ENCODE measurements around the gene WARS2.
"Not testable (repeated sequence)": the region's sequence is repeated elsewhere in the genome, so short reads cannot be mapped to it uniquely, and the experiment has no call there.

Gene WARS2

DNA sequence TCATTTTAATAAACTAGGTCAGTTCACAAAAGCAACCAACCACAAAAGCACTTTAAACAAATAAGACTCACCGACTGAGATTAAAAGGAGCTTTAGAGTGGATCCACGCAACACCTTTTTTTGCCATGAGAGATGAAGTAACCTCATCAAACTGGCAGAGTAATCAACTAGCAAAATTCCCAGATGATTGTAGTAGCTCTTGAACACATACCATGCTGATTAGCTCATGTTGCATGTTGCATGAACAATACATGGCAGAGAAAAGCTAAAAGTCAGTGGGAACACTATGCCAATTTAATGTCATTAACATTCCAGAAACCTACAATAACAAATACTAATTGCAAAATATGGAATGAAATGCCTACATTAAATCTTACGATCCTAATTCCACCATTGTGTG, 4.1 kb downstream of the WARS2 start:
- DNase-seq = no peak

DNA sequence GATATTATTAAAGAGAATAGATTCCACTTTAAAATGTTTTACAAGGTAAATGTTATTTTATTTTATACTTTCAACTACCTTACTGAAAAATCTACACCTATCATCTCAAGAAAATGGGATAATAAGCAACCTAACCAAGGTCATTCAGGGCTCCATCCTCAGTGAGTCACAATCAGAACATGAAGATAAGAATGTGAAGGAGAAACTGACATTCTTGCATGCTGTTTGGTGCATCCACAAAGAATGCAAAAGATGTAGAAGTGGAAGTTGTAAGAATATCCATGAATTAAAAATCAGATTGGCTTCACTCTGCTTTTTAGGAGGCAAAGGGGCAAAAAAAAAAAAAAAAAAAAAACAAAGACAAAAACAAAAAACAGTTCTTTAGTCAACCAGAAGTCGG, 6.5 kb downstream of the WARS2 start:
- no peak for DNase-seq

DNA sequence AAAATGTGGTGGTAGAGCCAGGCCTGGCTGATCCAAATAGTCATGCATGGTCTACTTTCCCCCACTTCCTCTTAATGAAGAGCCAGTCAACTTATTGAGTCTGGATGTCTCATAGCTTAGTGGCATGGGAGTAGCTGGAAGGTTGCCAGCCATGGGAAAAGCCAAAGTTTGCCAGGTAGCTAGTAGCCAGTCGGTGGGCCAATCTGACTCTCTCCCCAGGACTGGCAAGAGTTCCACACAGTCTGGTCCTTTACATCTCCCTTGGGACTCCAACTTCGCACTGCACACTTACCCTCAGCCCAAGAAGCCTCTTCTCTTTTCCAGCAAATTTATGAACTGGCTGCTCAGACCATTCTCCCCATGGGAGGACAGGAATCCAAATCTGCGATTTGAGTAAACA, 8.3 kb downstream of the WARS2 start:
- no peak for DNase-seq

DNA sequence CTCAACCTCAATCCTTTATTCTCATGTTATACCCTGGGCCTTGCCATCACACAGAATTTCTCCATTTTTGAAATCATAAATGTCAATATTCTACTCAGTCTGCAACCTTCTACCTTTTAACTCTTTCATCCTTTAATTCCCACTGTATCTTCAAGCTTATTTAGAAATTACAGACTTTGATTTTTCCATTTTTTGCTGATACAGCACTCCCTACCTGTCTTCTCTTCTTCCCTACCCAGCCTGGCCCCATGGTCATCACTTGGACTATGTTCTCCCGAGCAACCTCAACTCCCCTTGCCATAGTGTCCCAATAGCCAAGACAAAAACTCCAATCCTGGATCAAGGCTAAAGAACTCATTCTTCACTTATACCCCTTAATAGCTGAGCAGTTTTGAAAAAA, 14.6 kb downstream of the WARS2 start:
- no peak for DNase-seq

DNA sequence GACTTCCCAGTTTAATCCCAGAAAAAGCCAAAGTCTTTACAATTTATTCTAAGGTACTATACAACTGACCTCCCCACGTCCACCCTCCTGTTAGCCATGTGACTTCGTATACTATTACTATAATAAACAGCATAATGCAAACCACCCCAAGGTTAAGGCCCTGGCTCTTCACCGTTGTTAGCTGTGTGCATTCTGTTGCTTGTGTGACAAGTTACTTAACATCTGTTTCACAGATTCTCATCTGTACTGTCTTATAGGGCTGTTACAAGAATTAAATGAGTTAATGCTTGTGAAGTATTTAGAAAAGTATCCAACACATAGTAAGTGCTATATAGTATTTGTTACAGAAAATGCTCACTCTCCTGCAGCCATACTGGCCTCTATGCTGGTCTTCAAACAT, 15.7 kb downstream of the WARS2 start:
- DNase-seq = no peak

DNA sequence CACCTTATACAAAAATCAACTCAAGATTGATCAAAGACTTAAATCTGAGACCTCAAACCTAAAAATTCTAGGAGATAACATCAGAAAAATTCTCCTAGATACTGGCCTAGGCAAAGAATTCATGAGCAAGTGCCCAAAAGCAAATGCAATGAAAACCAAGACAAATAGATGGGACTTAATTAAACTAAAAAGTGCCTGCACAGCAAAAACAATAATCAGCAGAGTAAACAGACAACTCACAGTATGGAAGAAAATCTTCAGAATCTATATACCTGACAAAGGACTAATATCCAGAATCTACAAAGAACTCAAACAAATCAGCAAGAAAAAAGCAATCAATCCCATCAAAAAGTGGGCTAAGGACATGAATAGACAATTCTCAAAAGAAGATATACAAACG, 18.6 kb downstream of the WARS2 start:
- DNase-seq = not testable (repeated sequence)

DNA sequence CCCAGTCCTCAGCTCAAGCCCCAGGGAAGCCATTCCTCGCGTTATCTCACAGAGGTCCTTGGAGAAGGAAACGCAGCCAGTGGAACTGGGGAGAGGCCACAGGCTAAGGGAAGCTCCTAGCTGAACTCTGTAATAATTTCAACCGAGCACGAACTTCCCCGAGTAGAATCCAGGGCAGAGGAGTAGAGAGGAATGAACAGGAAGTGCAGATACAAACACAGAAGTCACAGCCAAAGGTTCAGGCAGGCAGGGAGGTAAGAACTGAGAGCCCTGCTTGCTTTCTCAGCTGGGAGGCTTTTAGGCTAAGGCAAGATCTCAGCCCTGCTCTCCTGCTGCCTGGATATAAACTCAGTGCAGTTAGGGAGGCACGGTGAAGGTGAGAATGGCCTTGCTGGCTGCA, 23.7 kb downstream of the WARS2 start:
- DNase-seq = no peak

DNA sequence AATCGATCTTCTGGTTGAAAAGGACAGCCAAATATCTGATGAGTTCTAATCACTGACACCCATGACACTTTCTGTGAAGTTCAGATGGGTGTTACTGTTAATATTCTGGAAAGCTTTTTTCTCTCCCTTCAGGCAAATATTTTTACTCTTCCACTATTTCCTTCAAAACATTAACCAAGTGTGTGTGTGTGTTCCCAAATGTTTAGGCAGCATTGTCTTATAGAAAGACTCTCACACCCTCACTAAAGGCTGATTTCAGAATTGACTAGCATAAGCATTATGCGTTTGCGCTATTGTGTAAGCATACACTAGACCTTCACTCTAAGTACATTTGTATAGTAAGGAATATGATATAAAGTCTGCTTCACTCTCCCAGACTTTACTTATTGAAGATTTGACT, 24.7 kb downstream of the WARS2 start:
- DNase-seq = no peak

DNA sequence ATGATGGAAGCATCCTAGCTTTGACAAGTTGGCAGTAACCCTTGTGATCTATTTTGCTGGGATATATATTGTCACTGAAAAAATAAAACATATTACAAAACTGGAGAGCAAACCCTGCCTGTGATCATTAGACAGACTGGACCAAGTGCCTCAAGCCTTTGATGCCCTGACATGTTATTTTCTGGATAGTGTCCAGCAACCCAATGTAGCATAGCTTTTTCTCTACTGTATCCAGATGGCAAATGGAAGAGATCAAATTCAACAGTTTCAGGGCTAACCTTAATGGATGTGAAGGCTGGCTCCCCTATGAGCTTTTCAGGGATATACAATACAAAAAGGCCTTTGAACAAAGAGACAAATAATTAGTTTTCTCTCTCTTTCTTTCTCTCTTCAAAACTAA, 25.1 kb downstream of the WARS2 start:
- DNase-seq = no peak

DNA sequence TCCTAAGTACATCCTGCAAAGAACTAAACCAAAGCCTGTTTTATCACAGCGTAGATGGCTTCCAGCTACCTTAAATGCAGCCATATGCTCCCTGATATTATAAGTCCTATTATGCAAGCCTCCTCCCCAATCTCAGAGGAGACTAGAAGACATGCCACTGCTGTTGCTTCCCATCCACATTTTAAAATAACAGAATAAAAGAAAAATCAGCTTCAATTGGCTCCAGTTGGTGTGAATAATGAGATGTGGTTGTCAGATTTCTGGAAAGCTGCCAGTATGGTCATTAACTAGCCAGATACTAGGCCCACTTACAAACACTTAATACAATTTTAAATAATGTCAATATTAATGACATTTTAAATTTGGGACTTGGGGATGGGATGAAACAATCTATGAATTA, 25.7 kb downstream of the WARS2 start:
- no peak for DNase-seq

DNA sequence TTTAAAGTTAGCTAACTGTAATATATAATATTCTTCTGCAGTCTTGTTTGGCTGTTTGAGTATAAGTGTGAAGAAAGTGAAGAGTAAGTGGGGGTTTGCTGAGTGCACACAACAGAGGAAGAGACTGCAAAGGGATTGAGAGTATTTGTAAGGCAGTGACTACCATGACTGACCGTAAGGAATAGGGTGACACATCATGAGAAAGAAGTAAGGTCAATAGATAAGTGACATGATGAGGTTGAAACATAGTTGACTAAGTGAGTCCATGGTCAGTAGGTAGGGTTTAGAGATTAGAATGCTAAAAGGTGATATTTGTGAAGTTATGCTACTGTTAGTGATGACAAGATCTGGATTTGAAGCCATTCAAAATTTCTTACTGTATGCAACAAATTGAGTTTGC, 27.7 kb downstream of the WARS2 start:
- no peak for DNase-seq

DNA sequence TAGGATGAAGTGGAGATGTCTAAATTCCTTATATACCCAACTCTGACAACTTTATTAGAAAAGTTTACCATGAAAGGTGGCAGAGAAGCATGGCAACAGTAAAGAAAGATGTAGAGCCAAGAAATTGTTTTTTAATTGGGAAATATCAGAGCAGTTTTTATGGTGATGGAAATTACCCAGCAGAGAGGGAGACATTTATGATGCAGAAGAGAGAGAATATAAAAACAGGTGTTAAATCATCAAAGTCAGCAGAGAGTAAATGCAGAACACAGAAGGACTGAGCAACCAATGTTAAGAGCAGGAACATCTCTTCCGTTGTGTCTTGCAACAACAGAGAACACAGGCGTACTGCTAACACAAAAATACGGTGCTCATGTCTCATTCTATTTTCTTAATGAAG, 28.2 kb downstream of the WARS2 start:
- DNase-seq = no peak

DNA sequence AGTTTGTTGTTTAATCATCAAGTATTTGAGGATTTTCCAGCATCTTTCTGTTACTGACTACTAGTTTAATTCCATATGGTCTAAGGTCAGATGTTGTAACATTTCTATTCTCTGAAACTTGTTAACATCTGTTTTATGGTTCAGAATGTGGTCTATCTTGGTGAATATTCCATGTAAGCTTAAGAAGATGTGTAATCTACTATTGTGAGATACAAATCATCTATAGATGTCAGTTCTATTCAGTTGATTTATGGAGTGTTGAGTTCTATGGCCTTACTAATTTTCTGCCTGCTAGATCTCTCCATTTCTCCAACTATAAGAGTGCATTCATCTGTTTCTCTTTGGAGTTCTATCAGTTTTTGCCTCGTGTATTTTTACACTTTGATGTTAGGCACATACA, 31.5 kb downstream of the WARS2 start:
- no peak for DNase-seq

DNA sequence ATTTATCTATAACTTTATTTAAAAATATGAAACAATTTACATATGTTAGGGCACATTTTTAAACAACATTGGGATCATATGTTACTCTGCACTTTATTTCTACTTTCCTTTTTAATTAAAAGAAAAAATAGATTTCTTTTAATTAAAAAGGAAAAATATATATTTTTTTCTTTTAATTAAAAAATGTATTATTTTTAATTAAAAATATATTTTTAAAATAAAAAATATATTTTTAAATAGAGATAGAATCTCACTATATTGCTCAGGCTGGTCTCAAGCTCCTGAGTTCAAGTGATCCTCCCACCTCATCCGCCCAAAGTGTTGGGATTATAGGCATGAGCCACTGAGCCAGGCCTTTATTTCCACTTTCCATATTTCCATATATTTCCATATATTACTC, 36.7 kb downstream of the WARS2 start:
- no peak for DNase-seq

DNA sequence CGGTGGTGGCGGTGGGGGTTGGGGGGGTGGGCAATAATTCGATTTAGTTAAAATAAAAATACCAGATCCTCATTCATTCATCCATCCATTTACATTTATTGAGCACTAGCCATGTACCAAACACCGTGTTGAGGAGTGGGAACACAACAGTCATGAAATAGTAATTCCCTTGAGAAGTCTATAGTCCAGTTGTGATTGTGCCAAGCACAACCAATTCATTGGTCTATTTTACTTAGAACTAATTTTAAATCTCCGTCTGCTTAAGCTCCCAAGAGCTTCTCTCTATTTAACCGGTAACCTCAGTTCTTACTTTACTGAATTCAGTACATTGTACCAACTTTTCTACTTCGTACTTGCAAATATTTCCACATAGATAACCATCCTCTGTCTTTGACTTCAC, 38.4 kb downstream of the WARS2 start:
- no peak for DNase-seq

DNA sequence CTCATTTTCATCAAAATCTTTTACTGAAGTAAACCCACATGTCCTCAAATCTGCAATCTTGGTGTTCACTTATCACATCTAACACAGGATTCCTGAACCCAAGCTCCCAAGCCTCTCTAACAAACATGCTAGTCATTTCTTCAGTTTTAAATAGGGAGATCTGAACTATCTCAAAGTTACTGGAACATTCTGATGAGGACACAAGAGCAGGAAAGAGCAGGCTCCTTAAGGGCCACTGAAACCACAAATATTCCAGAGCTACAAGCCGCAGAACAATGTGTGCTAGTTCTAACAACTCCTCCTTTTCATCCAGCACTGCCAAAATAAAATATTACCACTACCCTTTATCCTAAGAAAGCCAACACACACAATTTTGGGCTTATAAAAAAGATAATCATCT, 38.9 kb downstream of the WARS2 start:
- no peak for DNase-seq

DNA sequence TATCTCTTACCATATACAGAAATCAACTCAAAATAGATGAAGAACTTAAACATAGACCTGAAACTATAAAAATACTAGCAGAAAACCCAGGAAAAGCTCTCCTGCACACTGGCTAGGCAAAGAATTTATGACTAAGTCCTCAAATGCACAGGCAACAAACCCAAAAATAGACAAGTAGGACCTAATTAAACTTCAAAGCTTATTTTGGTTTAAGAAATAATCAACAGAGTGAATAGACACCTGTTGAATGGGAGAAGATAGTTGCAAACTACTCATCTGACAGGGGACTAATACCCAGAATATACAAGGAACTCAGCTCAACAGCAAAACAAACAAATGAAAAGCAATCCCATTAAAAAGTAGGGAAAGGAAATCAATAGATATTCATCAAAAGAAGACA, 40.7 kb downstream of the WARS2 start:
- no peak for DNase-seq

DNA sequence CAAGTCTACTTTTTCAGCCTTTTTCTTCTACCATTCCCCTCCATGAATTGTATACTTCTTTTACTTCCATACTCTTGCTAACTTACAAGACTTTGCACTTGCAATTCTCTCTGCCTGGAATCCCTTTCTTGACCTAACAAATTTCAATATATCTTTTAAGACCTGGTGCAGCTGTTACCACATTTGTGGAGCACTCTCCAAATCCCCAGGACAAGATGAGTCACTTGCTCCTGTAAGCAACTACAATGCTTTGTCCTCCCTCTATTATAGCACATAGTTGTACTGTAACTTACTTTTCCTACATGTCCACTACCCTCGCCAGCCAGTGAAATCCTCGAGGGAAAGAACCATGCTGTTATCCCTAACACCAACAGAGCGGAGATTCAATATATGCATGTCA, 43.1 kb downstream of the WARS2 start:
- DNase-seq = no peak

DNA sequence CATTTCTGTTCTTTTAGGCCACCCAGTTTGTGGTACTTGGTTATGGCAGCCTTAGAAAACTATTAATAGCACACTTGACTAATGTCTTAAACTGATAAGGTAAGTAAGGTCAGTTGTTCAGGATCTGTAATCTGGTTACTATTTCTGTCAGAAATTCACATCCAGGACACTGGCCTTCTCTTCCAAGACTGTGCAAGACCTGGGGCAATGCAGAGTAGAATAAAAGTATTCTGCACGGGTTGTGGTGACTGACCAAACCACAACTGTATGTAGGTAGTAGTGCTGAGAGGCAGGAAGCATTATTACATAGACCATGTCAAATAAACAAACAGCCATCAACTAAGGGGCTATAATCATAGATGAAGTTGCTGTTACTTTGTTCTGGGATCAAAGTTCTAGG, 46.7 kb downstream of the WARS2 start:
- DNase-seq = no peak

DNA sequence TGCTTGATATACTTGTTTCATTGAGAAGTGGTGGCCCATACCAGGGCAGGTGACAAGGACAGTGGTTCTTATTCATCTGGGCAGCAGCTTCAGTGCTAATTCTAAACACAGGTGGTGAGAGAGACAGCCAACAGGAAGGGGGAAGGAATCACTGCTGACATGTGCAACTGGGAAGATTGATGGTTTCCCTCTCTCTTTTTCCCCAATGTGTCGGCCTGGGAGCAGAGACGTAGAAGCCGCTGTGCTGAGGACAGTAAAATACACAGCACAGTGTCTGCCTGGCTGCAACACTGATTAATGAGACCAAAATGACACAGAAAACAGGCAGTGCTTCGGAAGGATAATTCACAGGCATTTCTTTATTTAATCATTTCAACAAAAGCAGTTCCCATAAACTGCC, 48.8 kb downstream of the WARS2 start:
- DNase-seq = no peak

DNA sequence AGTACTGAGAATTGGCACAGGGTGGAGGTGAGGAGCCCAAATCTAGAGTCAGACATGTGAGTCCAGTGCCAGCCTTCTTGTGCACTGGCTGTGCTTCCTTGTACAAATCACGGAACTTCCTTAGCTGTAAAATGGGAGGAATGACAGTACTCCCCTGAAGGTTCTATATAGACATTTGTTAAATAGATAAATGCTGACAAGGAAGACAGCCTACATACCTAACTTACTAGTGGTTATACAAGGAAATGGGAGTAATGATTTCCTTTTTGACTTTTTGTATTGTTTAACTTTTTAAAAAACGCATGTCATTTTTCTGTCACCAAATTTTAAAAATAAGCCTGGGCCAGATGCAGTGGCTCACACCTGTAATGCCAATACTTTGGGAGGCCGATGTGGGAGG, 50.2 kb downstream of the WARS2 start:
- no peak for DNase-seq

DNA sequence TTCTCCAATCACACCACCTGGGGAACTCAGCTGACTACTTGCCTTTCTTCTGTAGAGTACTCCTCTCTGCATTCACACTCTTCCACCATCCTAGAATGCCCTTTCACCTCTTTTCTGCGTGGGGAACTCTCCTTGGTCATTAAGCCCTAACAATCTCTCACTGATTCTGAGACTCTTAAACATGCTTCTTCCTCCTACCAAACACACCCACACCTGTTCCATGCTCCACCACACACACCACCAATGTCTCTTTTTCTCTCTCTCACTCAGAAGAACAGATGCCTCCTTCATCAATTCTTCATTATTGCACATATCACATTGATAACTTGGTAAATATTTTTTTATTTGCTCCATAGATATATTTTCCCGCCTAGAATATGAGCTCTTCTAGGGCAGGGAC, 53.6 kb downstream of the WARS2 start:
- DNase-seq = no peak

DNA sequence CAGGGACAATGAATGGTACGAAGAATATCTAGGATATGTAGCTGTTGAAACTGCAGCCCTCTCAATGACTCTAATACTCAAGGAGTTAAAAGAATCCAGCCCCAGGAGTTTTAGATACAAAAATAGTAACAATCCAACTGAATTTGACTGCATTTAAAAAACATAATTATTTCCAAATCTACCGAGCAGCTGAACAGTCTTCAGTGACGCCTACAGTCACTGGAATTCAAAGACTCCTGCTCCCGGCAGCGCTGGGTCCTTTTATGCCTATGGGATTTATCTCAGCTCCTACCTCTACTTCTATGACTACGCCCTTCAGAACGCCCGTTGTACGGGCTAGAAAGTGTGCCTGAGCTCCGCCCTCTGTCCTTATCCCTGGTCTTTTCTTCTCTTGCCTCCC, 55.7 kb downstream of the WARS2 start:
- DNase-seq = no peak

DNA sequence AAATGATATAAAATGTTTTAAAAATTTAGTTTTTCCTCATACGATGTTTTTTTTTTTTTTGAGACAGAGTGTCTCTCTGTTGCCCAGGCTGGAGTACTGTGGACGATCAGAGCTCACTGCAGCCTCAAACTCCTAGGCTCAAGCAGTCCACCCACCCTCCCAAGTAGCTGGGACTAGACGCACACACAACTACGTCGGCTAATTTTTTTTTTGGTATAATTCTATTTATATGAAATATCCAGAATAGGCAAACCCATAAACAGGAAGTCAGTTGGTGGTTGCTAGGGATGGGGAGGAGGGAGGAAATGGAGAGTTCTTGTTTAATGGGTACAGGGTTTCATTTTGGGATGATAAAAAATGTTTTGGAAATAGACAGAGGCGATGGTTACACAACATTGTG, 56.5 kb downstream of the WARS2 start:
- no peak for DNase-seq

DNA sequence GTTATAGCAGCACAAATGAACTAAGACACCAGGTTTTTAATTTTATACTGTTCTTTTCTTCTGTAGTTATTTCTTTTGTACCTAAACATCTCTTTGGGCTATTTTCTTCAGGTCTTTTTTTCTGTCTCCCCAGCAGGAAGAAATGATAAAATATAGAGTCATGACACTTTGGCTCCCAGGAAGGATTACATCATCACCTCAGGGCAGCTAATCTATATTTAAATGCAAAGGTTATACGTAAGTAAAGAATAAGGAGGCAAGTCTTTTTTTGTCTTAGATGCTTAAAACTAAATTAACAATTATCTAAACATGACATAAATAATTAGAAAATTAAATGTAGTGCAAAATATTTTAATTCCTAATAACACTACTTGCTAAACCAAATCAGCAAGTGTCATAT, 57.0 kb downstream of the WARS2 start:
- no peak for DNase-seq

DNA sequence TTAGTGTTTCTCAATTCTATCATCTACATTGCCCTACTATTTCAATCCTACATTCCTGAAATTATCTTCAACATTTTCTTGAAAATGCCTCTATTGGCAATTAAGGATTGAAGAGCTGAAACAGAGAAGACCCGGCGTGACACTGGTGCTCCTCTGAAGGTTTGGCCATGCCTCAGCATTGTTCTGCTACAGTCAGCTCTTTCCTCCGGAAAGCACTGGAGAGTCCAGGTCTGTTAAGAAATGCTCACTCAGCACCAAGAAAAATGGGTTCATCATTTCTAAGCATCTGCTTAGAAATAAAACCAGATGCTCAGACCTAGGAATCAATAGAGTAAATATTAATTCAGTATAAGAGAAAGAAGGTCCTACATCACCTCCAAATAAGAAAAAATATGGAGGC, 58.8 kb downstream of the WARS2 start:
- DNase-seq = no peak

DNA sequence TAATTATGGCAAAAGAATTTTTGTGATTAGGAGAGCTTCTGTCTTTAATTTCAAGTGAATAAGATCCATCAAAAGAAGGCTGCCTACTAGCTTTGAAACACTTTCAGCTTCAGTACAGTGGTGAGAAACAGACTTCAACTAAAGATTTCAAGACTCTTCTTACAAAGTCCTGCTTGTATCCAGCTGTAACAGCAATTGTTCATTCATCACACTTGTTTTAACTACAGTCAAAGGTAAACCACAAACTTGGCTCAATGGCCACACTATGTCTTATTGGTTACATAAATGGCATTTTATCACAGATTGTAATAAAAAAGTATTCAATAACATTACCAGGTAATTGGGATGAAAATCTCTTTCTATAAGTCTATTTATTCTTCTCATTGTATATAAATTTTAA, 59.2 kb downstream of the WARS2 start:
- DNase-seq = no peak

Measured in amniotic stem cell (primary cell).